ENCODE data around the gene GJB4. TPM values are rescaled to one million over a fixed set of nuclear protein-coding genes. Genes with fewer than 3 reads are reported as not detected.
"Not testable (repeated sequence)": the region's sequence is repeated elsewhere in the genome, so short reads cannot be mapped to it uniquely, and the experiment has no call there.

The GJB4 gene
- total RNA-seq, 3 donors from 2014 or later = not detected

DNA sequence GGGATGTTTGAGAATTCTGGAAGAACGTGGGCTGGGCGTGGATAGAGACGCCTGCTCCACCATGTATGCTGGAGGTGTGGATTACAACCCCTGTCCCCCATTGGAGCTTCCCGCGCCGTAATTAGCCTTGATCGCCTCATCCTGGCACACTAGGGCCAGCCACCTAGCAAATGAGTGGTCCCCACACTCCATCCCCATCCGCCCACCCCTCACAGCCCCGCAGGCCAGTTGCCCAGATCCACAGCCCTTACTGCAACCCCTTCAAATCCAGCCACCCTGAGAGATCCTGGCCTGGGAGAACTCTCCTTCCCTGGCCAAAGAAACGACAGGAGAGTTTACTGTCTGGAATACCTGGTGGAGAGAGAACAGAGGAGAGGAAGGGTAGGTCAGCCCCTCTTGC is 32.9 kb downstream of the GJB4 start:
- Mint-ChIP-seq H3K9me3 (no peaks in the 10 kb centered on the region), H3K4me1 (ENCODE audit: low read depth) (peaks cover 5% of the 10 kb centered on the region), H3K36me3 (ENCODE audit: insufficient read depth) (peaks cover 3% of the 10 kb centered on the region), H3K4me3 (peak overlapping the region; percentile 30), H3K27me3 (ENCODE audit: low read depth) (peaks cover 42% of the 10 kb centered on the region)
- no peak for ATAC-seq
- no peak for DNase-seq

DNA sequence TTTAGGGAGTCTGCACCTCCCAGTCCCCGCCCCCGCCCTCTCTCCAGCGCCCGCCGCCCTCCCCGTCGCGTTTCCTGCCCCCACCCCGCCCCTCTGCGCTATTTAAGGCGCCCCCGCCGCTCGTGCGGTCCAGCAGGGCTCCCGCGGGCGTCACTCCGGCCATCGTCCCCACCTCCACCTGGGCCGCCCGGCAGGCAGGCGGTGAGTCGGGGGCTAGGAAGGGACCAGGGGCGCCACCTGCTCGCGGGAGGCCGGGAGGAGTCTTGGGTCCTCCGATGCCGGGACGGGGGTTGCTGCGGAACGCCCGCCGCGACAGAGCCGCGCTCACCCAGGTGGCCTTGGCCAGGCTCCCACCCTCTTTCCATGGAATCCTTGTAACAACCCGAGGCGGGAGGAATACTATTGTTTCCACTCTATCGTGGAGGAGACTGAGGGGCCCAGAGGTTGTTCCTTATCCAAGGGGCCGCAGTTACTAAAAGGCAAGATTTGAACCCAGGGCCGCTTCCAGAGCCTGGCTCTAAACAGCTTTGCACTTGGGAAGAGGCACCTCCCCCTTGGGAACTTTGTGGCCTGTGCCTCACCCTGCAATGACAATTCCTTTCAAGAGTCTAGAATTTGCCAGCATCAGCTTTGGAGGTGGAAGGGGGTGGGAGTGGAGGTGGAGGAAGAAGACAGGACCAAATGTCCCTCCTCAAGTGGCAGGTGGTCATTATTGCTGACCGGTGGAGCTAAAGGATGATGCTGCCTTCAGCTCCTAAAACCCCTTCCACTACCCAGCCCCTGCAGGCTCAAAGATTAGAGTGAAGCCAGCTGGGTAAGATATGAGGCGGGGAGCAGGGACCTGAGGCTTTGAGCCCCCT is 33.6 kb downstream of the GJB4 start, which contains the start of gene GJA4:
Gene GJA4 (plus strand): TSS at position 132 of the 860 bp plus-strand sequence. CDS start 1,215 bp downstream, outside the sequence.
- Mint-ChIP-seq H3K36me3 (ENCODE audit: insufficient read depth) (peaks cover 3% of the 10 kb centered on the region), H3K27me3 (ENCODE audit: low read depth) (peaks cover 41% of the 10 kb centered on the region), H3K4me3 (peak within 1 kb of the TSS; percentile 30), H3K4me1 (ENCODE audit: low read depth) (peaks cover 5% of the 10 kb centered on the region), H3K9me3 (no peaks in the 10 kb centered on the region)
- DNase-seq (no peak), ATAC-seq (peak; percentile 9 to 30)

GRCh38 chr1:34794001-34794789 is 34.7 kb downstream of the GJB4 start:
- H3K4me3 Mint-ChIP-seq = no peak overlapping the region
- H3K36me3 Mint-ChIP-seq (ENCODE audit: insufficient read depth) = peaks cover 3% of the 10 kb centered on the region
- DNase-seq (no peak), ATAC-seq (no peak)
- H3K9me3 Mint-ChIP-seq = no peaks in the 10 kb centered on the region
- H3K27me3 Mint-ChIP-seq (ENCODE audit: low read depth) = peaks cover 37% of the 10 kb centered on the region
- H3K4me1 Mint-ChIP-seq (ENCODE audit: low read depth) = peaks cover 5% of the 10 kb centered on the region

DNA sequence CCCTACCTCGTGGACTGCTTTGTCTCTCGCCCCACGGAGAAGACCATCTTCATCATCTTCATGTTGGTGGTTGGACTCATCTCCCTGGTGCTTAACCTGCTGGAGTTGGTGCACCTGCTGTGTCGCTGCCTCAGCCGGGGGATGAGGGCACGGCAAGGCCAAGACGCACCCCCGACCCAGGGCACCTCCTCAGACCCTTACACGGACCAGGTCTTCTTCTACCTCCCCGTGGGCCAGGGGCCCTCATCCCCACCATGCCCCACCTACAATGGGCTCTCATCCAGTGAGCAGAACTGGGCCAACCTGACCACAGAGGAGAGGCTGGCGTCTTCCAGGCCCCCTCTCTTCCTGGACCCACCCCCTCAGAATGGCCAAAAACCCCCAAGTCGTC is 35.2 kb downstream of the GJB4 start:
- ATAC-seq (no peak), DNase-seq (no peak)
- peaks cover 37% of the 10 kb centered on the region for H3K27me3 Mint-ChIP-seq (ENCODE audit: low read depth)
- no peaks in the 10 kb centered on the region for H3K9me3 Mint-ChIP-seq
- peaks cover 5% of the 10 kb centered on the region for H3K4me1 Mint-ChIP-seq (ENCODE audit: low read depth)
- H3K36me3 Mint-ChIP-seq (ENCODE audit: insufficient read depth) = peaks cover 3% of the 10 kb centered on the region
- H3K4me3 Mint-ChIP-seq = no peak overlapping the region

GRCh38 chr1:34795916-34796315 is 36.4 kb downstream of the GJB4 start:
- Mint-ChIP-seq H3K27me3 (ENCODE audit: low read depth) (peaks cover 31% of the 10 kb centered on the region), H3K4me1 (ENCODE audit: low read depth) (peaks cover 7% of the 10 kb centered on the region), H3K9me3 (no peaks in the 10 kb centered on the region), H3K4me3 (no peak overlapping the region), H3K36me3 (ENCODE audit: insufficient read depth) (peaks cover 3% of the 10 kb centered on the region)
- ATAC-seq (no peak), DNase-seq (no peak)

DNA sequence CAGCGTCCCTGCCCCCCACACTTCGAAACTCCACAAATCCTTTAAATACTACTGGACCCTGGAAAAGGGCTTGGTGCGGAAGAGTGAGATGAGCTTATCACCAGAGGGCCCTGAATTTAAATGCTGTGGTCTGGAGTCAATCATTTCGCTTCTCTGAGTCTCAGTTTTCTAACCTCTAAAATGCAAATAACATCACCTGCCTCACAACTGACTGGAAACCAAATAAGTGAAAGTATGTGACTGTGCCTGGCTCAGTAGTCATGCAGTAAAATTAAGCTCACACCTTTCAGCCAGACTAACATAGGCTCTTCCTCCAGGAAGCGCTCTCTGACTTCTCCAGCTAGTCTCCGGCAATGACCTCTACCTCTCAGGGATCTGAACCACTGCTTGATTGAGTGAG is 37.5 kb downstream of the GJB4 start:
- ATAC-seq (peak; percentile 50 to 58), DNase-seq (no peak)
- Mint-ChIP-seq H3K4me3 (no peak overlapping the region), H3K9me3 (no peaks in the 10 kb centered on the region), H3K27me3 (ENCODE audit: low read depth) (peaks cover 23% of the 10 kb centered on the region), H3K36me3 (ENCODE audit: insufficient read depth) (peaks cover 3% of the 10 kb centered on the region), H3K4me1 (ENCODE audit: low read depth) (peaks cover 7% of the 10 kb centered on the region)

- Mint-ChIP-seq H3K27me3 (ENCODE audit: low read depth) (no peaks in the 10 kb centered on the region), H3K9me3 (peaks cover 11% of the 10 kb centered on the region), H3K36me3 (ENCODE audit: insufficient read depth) (peaks cover 5% of the 10 kb centered on the region), H3K4me1 (ENCODE audit: low read depth) (peaks cover 3% of the 10 kb centered on the region), H3K4me3 (no peak overlapping the region)
- ATAC-seq (peak; percentile 80 to 86), DNase-seq (no peak)
These were observed 40.7 kb downstream of the GJB4 start for GRCh38 chr1:34800214-34800613.

- Mint-ChIP-seq H3K9me3 (peaks cover 11% of the 10 kb centered on the region), H3K4me1 (ENCODE audit: low read depth) (peaks cover 3% of the 10 kb centered on the region), H3K27me3 (ENCODE audit: low read depth) (no peaks in the 10 kb centered on the region), H3K4me3 (no peak overlapping the region), H3K36me3 (ENCODE audit: insufficient read depth) (peaks cover 5% of the 10 kb centered on the region)
- ATAC-seq (no peak), DNase-seq (no peak)
These were observed 44.2 kb downstream of the GJB4 start for GRCh38 chr1:34803770-34804169.

DNA sequence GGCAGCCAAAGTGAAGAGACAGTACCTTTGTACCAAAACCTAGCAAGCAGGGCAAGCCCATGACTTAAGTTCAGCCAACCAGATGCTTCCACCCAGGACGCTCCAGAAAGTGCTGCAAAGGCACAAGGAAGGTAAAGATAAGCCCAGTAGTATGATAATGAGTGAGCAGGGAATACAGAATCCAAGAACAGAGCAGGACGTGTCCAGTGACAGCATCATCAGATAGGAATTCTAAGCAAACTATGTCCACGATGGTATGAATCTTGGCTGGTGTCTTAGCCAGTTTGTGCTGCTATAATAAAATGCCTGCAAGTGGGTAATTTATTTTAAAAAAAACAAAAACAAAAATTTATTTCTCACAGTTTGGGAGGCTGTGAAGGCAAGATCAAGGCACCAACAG is 46.9 kb downstream of the GJB4 start:
- H3K27me3 Mint-ChIP-seq (ENCODE audit: low read depth) = no peaks in the 10 kb centered on the region
- no peak overlapping the region for H3K4me3 Mint-ChIP-seq
- H3K9me3 Mint-ChIP-seq = peaks cover 11% of the 10 kb centered on the region
- ATAC-seq (no peak), DNase-seq (no peak)
- H3K36me3 Mint-ChIP-seq (ENCODE audit: insufficient read depth) = peaks cover 5% of the 10 kb centered on the region
- H3K4me1 Mint-ChIP-seq (ENCODE audit: low read depth) = no peaks in the 10 kb centered on the region

DNA sequence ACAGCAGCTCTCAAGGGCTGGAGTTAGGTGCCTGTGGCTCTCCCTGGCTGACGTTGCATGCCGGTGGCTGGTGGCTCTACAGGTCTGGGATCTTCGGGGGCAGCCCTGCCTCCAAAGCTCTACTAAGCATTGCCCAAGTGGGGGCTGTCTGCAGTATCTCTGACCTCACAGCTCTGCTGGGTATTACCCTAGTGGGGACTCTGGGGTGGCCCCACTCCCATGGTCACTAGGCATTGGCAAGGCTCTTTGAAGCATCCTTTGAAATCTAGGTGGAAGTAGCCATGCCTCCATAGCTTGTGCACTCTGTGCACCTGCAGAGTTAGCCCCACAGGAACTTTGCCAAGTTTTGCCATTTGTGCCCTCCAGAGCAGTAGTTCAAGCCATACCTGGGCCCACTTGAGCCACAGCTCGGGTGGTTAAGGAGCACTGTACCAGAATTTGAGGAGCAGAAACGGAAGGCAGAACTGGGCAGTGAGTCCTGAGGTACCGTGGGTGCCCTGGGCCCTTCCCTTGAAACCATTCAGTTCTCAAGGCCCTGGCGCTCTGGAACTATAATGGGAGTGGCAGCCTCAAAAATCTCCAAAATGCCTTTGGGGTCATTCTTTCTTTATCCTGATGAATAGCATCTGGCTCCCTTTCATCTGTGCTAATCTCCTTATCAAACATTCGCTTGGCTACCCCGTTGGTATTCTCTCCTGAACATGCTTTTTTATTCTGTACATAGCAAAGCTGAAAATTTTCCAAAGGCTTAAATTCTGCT is 48.7 kb downstream of the GJB4 start:
- H3K27me3 Mint-ChIP-seq (ENCODE audit: low read depth) = no peaks in the 10 kb centered on the region

DNA sequence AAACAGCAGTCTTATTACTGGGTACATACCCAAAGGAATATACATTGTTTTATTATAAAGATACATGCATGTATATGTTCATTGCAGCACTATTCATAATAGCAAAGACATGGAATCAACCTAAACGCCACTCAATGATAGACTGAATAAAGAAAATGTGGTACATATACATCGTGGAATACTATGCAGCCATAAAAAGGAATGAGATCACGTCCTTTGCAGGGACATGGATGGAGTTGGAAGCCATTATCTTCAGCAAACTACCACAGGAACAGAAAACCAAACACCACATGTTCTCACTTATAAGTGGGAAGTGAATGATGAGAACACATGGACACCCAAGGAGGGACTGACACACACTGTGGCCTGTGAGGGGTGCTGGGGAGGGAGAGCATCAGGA is 51.2 kb downstream of the GJB4 start:
- not testable (repeated sequence) for H3K4me3 Mint-ChIP-seq; H3K36me3 Mint-ChIP-seq (ENCODE audit: insufficient read depth); H3K27me3 Mint-ChIP-seq (ENCODE audit: low read depth); DNase-seq; ATAC-seq; H3K4me1 Mint-ChIP-seq (ENCODE audit: low read depth); H3K9me3 Mint-ChIP-seq

More for the DNA sequence above, 48.7 kb downstream of the GJB4 start:
- H3K4me1 Mint-ChIP-seq (ENCODE audit: low read depth) = no peaks in the 10 kb centered on the region
- DNase-seq (no peak), ATAC-seq (no peak)
- peaks cover 6% of the 10 kb centered on the region for H3K9me3 Mint-ChIP-seq
- H3K36me3 Mint-ChIP-seq (ENCODE audit: insufficient read depth) = peaks cover 5% of the 10 kb centered on the region
- no peak overlapping the region for H3K4me3 Mint-ChIP-seq
